Astrocyte of the cerebellum (primary cell): ENCODE results near the gene TMEM59L.

Experiments used
- DNase-seq: peaks from one replicate; pipeline ENCODE4 v3.0.0-alpha.2; 2011; ENCODE audit warnings: low read depth
- H3K4me3 ChIP-seq: 2 replicates; pipeline ENCODE4 v1.5.1; 2011; ENCODE audit warnings: mild to moderate bottlenecking, low read depth, low read length, moderate library complexity
- CTCF ChIP-seq: IDR thresholded peaks from 2 replicates; pipeline ENCODE4 v1.5.1; 2012; ENCODE audit warnings: low read length, low read depth, moderate library complexity, mild to moderate bottlenecking; ENCODE audit errors: missing control alignments
- in situ Hi-C: cut with HindIII; loops from 2 replicates; pipeline ENCODE4 v1.10.0; 2017; ENCODE audit warnings: low sequenced_read_pairs

TMEM59L gene

DNA sequence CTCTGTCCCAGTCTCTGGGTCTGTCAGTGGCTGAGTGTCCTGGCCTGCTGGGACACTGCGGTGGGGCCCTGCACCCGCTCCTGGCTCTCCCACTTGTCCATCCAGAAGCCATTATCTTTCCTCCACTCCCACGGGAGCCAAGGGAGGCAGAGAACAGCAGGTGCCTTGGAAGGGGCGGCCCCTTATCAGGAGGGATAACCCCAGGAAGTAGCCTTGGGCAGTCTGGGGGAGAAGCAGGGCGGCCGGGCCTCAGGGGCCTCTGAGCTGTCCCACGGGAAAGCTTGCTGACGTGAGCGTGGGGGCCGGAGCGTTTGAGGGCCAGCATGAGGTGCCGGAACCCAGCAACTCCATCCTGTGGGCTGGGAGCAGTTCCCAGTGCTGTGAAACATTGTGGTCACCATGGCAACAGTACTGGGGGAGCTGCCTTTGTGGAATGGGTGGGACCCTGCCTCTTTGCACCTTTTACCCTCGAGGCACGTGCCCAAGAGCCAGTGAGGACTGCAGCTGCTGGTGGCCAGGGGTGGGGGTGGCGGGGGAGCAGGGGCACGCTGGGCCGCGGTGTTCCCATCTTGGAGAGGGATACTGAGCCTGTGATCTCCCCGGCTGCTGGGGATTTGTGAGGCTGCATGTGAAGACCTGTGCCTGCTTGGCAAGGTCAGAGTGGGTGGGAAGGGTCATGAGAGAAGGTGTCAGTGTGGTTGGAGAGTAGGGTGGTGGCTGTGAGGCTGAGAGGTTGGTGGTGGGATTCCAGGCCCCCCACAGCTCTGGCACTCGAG, 45.1 kb downstream of the TMEM59L start:
- peak; percentile 81 for DNase-seq
- TF ChIP-seq CTCF: no peak
- H3K4me3 ChIP-seq: no peak overlapping the region
- in situ Hi-C loops: no loop called here

DNA sequence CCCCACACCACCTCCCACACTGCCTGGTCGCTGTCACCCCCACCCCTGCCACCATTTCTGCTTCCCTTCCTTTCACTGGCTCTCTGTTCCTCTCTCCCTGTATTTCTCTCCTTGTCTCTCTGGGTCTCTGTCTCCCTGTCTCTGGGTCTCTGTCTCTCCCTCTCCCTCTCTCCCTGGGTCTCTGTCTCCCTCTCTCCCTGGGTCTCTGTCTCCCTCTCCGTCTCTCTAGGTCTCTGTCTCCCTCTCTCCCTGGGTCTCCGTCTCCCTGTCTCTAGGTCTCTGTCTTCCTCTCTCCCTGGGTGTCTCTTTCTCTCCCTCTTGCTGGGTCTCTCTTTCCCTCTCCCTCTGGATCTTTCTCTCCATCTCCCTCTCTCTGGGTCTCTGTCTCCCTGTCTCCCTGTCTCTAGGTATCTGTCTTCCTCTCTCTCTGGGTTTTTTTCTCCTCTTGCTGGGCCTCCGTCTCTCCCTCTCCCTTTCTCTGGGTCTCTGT, 45.7 kb downstream of the TMEM59L start:
- DNase-seq: no peak
- in situ Hi-C loops: no loop called here
- H3K4me3 ChIP-seq: no peak overlapping the region
- TF ChIP-seq CTCF: no peak

DNA sequence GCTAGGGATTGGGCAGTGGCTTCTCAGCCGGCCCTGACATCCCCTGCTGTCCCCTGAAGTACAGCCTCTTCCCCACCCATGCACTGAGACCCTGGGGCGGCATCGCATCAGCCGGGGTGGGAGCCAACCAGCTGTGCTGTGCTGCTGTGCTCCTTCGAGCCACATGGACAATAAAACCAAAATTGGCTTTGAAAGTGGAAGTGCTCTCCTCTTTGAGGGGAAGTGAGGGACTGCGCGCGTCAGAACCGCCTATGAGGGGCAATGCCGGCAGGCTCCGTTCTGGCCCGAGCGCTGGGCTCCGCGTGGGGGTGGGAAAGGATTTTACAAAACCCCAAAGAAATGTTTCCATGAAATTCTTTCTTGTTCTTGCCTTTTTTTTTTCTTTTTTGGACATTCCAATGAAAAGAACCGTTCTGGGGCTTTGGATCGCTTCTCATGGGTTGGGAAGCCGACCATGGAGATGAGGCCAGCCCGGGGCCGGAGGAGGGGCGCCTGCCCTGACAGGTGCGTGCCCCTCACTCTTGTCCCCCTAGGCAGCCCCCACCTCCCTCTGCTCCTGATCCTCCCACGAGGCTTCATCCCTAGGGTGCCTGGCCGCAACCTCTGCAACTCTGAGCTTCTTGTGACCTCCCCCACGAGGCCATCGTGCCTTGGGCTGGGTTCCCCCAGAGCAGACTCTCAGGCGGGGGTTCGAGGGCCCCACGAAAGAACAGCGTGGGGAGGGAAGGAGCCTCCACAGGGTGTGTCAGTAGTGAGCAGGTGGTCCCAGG, 46.8 kb downstream of the TMEM59L start:
- in situ Hi-C loops: no loop called here
- no peak for TF ChIP-seq CTCF
- no peak overlapping the region for H3K4me3 ChIP-seq
- no peak for DNase-seq

GRCh38 chr19:18660051-18660910, 47.6 kb downstream of the TMEM59L start:
- in situ Hi-C loops: no loop called here
- no peak for DNase-seq
- no peak overlapping the region for H3K4me3 ChIP-seq
- no peak for TF ChIP-seq CTCF

GRCh38 chr19:18660939-18661670, 48.4 kb downstream of the TMEM59L start:
- no peak for DNase-seq
- TF ChIP-seq CTCF: no peak
- no peak overlapping the region for H3K4me3 ChIP-seq
- in situ Hi-C loops: no loop called here
